Left lung (tissue), 10 donors: ENCODE data around the gene SULT1A1. TPM values are rescaled to one million over a fixed set of nuclear protein-coding genes. Genes with fewer than 3 reads are reported as not detected.

ENCODE experiments used
- ATAC-seq: fragments of 200-7000 bp; cut with Tn5 transposase; one replicate; pipeline ENCODE4 v1.9.1; 2020; ENCODE audit warnings: moderate library complexity
- DNase-seq, 4 donors: peaks; one replicate each; pipeline ENCODE4 v3.0.0-alpha.2; 2013 to 2020
- H3K27ac ChIP-seq, 2 donors: fragments of 200-600 bp; sonication (generic) in 1 of 2; one replicate each; pipeline versions ENCODE4 v1.5.0 to v1.8.0; 2020 to 2021
- H3K27me3 ChIP-seq, 2 donors: fragments of 200-600 bp; sonication (generic) in 1 of 2; one replicate each; pipeline versions ENCODE4 v1.5.0 to v1.8.0; 2020 to 2021
- H3K36me3 ChIP-seq, 2 donors: fragments of 200-600 bp; sonication (generic) in 1 of 2; one replicate each; pipeline versions ENCODE4 v1.5.0 to v1.8.0; 2020 to 2021
- H3K4me1 ChIP-seq, 2 donors: fragments of 200-600 bp; one replicate each; pipeline ENCODE4 v1.8.0; 2021
- H3K4me3 ChIP-seq, 2 donors: fragments of 200-600 bp; sonication (generic) in 1 of 2; one replicate each; pipeline versions ENCODE4 v1.5.0 to v1.8.0; 2020 to 2021; ENCODE audit warnings: mild to moderate bottlenecking in 1 of 2
- H3K9me3 ChIP-seq, 2 donors: fragments of 200-600 bp; sonication (generic) in 1 of 2; one replicate each; pipeline versions ENCODE4 v1.5.0 to v1.8.0; 2020 to 2021
- CTCF ChIP-seq, 2 donors: fragments of 200-600 bp; sonication (generic) in 1 of 2; IDR thresholded peaks; one replicate each; pipeline versions ENCODE4 v1.5.0 to v1.8.0; 2021; ENCODE audit warnings: antibody characterized with exemption in 2 of 2
- intact Hi-C, 2 donors: fragments of 100-400 bp; cut with DNase I; formaldehyde crosslinking; loops; one replicate each; pipeline versions ENCODE4 v1.11.2 to v1.14.2; 2022
- polyA plus RNA-seq, 6 donors: library from polyadenylated mRNA; unstranded; fragments of 120-200 nt; gene quantifications; one replicate each; pipeline ENCODE4 v1.2.1, GENCODE V29; 2013; ENCODE audit not compliant: insufficient read length in 6 of 6
- total RNA-seq, 2 donors: library from RNA; stranded (reverse); fragmentation: NEBNext Ultra II Directional; extraction: Animal tissue kit (Norgen Biotek cat#: 25700); gene quantifications; one replicate each; pipeline ENCODE4 v1.2.1, GENCODE V29; 2021
- donor health status: DM: no; HTN: yes; CAD: no.
- donor health status: DM: no; HTN: no; CAD: no.

The SULT1A1 gene
- total and polyA plus RNA-seq, 8 donors: 21.8 to 68.6 (median 37.7) TPM

- H3K27me3 ChIP-seq: no peaks in the 10 kb centered on the region
- intact Hi-C loops: no loop called here
- no peak overlapping the region for H3K27ac ChIP-seq
- no peaks in the 10 kb centered on the region for H3K9me3 ChIP-seq
- DNase-seq (no peak), ATAC-seq (no peak)
- H3K4me1 ChIP-seq: peaks cover 0 to 20% of the 10 kb centered on the region in 2 donors
- no peak overlapping the region for H3K4me3 ChIP-seq
- no peak for TF ChIP-seq CTCF (IDR thresholded peaks at IDR 0.05)
- H3K36me3 ChIP-seq: peaks cover 0 to 54% of the 10 kb centered on the region in 2 donors
Measured at GRCh38 chr16:28592979-28593553, 16.8 kb downstream of the SULT1A1 start.

GRCh38 chr16:28592511-28592910 lies 17.3 kb downstream of the SULT1A1 start:
- ATAC-seq (no peak), DNase-seq (no peak)
- intact Hi-C loops: no loop called here
- no peak overlapping the region for H3K27ac ChIP-seq
- H3K36me3 ChIP-seq: peaks cover 0 to 56% of the 10 kb centered on the region in 2 donors
- TF ChIP-seq CTCF (IDR thresholded peaks at IDR 0.05): no peak
- no peak overlapping the region for H3K4me3 ChIP-seq
- H3K27me3 ChIP-seq: no peaks in the 10 kb centered on the region
- H3K9me3 ChIP-seq: no peaks in the 10 kb centered on the region
- H3K4me1 ChIP-seq: peaks cover 0 to 15% of the 10 kb centered on the region in 2 donors

GRCh38 chr16:28591355-28591754 lies 18.5 kb downstream of the SULT1A1 start:
- Histone ChIP-seq H3K9me3 (no peaks in the 10 kb centered on the region), H3K27ac (no peak overlapping the region), H3K4me1 (peaks cover 0 to 3% of the 10 kb centered on the region in 2 donors), H3K27me3 (no peaks in the 10 kb centered on the region), H3K36me3 (peaks cover 0 to 68% of the 10 kb centered on the region in 2 donors), H3K4me3 (no peak overlapping the region)
- intact Hi-C loops: no loop called here
- no peak for ATAC-seq
- no peak for DNase-seq
- no peak for TF ChIP-seq CTCF (IDR thresholded peaks at IDR 0.05)

GRCh38 chr16:28590384-28591340 lies 19.2 kb downstream of the SULT1A1 start:
- Histone ChIP-seq H3K36me3 (peaks cover 0 to 75% of the 10 kb centered on the region in 2 donors), H3K27ac (no peak overlapping the region), H3K27me3 (no peaks in the 10 kb centered on the region), H3K9me3 (no peaks in the 10 kb centered on the region), H3K4me3 (no peak overlapping the region), H3K4me1 (no peaks in the 10 kb centered on the region)
- no peak for ATAC-seq
- TF ChIP-seq CTCF (IDR thresholded peaks at IDR 0.05): no peak
- intact Hi-C loops: no loop called here
- DNase-seq: no peak

GRCh38 chr16:28589930-28590329 lies 19.9 kb downstream of the SULT1A1 start:
- no peak for TF ChIP-seq CTCF (IDR thresholded peaks at IDR 0.05)
- Histone ChIP-seq H3K4me3 (no peak overlapping the region), H3K27ac (no peak overlapping the region), H3K36me3 (peaks cover 0 to 82% of the 10 kb centered on the region in 2 donors), H3K9me3 (no peaks in the 10 kb centered on the region), H3K27me3 (no peaks in the 10 kb centered on the region), H3K4me1 (no peaks in the 10 kb centered on the region)
- intact Hi-C loops: no loop called here
- no peak for ATAC-seq
- no peak for DNase-seq
